Measurements from ENCODE around the gene FMO4. TPM values are rescaled to one million over a fixed set of nuclear protein-coding genes. Genes with fewer than 3 reads are reported as not detected.
"Not testable (repeated sequence)": the region's sequence is repeated elsewhere in the genome, so short reads cannot be mapped to it uniquely, and the experiment has no call there.

The FMO4 gene
- total RNA-seq, 1 experiment from 2014 or later, result 0.56 TPM

GRCh38 chr1:171372418-171373084 is 58.6 kb downstream of the FMO4 start:
- Histone ChIP-seq H3K4me3 (ENCODE audit: low read depth, low read length, poor library complexity, severe bottlenecking) (no peak overlapping the region), H3K27ac (ENCODE audit: low read depth, low read length, poor library complexity, severe bottlenecking) (no peak overlapping the region), H3K27me3 (replicated peaks; ENCODE audit: insufficient read depth, low read depth, low read length, poor library complexity) (no peaks in the 10 kb centered on the region), H3K4me1 (ENCODE audit: insufficient read depth, low read length, poor library complexity, severe bottlenecking) (no peaks in the 10 kb centered on the region), H3K9me3 (ENCODE audit: low read depth, low read length, poor library complexity, severe bottlenecking) (no peaks in the 10 kb centered on the region), H3K36me3 (ENCODE audit: insufficient read depth, low read length, poor library complexity, severe bottlenecking) (no peaks in the 10 kb centered on the region)
- BruUV-seq (replicated peaks), result no TSS peak
- DNase-seq (ENCODE audit: low spot score), result no peak
- POLR2A ChIA-PET (ENCODE audit: low non-redundant PET), result no interaction called here
- intact Hi-C loops (cut with micrococcal nuclease; ENCODE audit: unreplicated experiment), result no loop called here
- TF ChIP-seq CTCF (conservative IDR thresholded peaks at IDR 0.05; ENCODE audit: low read depth, low read length) (no peak), EZH2 (IDR thresholded peaks at IDR 0.05; ENCODE audit: borderline replicate concordance, low read depth, low read length, poor library complexity, severe bottlenecking) (no peak)
- CTCF ChIA-PET, result no interaction called here

DNA sequence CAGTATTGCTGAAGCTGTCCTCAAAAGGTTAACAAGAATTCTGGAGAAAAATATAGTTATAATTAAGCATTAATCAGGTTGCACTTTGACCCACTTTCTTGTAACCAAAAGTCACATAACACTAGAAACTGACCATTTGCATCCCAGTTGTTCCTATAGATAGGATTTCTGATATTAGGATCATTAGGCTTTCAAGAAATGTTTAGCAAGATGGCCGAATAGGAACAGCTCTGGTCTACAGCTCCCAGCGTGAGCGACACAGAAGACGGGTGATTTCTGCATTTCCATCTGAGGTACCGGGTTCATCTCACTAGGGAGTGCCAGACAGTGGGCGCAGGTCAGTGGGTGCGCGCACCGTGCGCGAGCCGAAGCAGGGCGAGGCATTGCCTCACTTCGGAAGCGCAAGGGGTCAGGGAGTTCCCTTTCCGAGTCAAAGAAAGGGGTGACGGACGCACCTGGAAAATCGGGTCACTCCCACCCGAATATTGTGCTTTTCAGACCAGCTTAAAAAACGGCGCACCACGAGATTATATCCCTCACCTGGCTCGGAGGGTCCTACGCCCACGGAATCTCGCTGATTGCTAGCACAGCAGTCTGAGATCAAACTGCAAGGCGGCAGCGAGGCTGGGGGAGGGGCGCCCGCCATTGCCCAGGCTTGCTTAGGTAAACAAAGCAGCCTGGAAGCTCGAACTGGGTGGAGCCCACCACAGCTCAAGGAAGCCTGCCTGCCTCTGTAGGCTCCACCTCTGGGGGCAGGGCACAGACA is 59.6 kb downstream of the FMO4 start:
- POLR2A ChIA-PET (ENCODE audit: low non-redundant PET); H3K4me3 ChIP-seq (ENCODE audit: low read depth, low read length, poor library complexity, severe bottlenecking); H3K4me1 ChIP-seq (ENCODE audit: insufficient read depth, low read length, poor library complexity, severe bottlenecking); intact Hi-C loops (cut with micrococcal nuclease; ENCODE audit: unreplicated experiment); BruUV-seq (replicated peaks); H3K27me3 ChIP-seq (replicated peaks; ENCODE audit: insufficient read depth, low read depth, low read length, poor library complexity); H3K36me3 ChIP-seq (ENCODE audit: insufficient read depth, low read length, poor library complexity, severe bottlenecking); H3K27ac ChIP-seq (ENCODE audit: low read depth, low read length, poor library complexity, severe bottlenecking); DNase-seq (ENCODE audit: low spot score); CTCF ChIA-PET; H3K9me3 ChIP-seq (ENCODE audit: low read depth, low read length, poor library complexity, severe bottlenecking): not testable (repeated sequence)

GRCh38 chr1:171379846-171380245 is 65.9 kb downstream of the FMO4 start:
- no peak for TF ChIP-seq CTCF (conservative IDR thresholded peaks at IDR 0.05; ENCODE audit: low read depth, low read length)
- TF ChIP-seq EZH2 (IDR thresholded peaks at IDR 0.05; ENCODE audit: borderline replicate concordance, low read depth, low read length, poor library complexity, severe bottlenecking), result no peak
- H3K27me3 ChIP-seq (replicated peaks; ENCODE audit: insufficient read depth, low read depth, low read length, poor library complexity), result no peaks in the 10 kb centered on the region
- BruUV-seq (replicated peaks), result no TSS peak
- ChIA-PET POLR2A (ENCODE audit: low non-redundant PET) (no interaction called here), CTCF (no interaction called here)
- H3K27ac ChIP-seq (ENCODE audit: low read depth, low read length, poor library complexity, severe bottlenecking), result no peak overlapping the region
- no peaks in the 10 kb centered on the region for H3K36me3 ChIP-seq (ENCODE audit: insufficient read depth, low read length, poor library complexity, severe bottlenecking)
- H3K4me3 ChIP-seq (ENCODE audit: low read depth, low read length, poor library complexity, severe bottlenecking), result no peak overlapping the region
- H3K9me3 ChIP-seq (ENCODE audit: low read depth, low read length, poor library complexity, severe bottlenecking), result no peaks in the 10 kb centered on the region
- intact Hi-C loops (cut with micrococcal nuclease; ENCODE audit: unreplicated experiment), result no loop called here
- H3K4me1 ChIP-seq (ENCODE audit: insufficient read depth, low read length, poor library complexity, severe bottlenecking), result no peaks in the 10 kb centered on the region
- no peak for DNase-seq (ENCODE audit: low spot score)

GRCh38 chr1:171381866-171382210 is 67.9 kb downstream of the FMO4 start:
- DNase-seq (ENCODE audit: low spot score), result no peak
- H3K4me1 ChIP-seq (ENCODE audit: insufficient read depth, low read length, poor library complexity, severe bottlenecking), result no peaks in the 10 kb centered on the region
- no TSS peak for BruUV-seq (replicated peaks)
- H3K27ac ChIP-seq (ENCODE audit: low read depth, low read length, poor library complexity, severe bottlenecking), result no peak overlapping the region
- H3K27me3 ChIP-seq (replicated peaks; ENCODE audit: insufficient read depth, low read depth, low read length, poor library complexity), result no peaks in the 10 kb centered on the region
- H3K36me3 ChIP-seq (ENCODE audit: insufficient read depth, low read length, poor library complexity, severe bottlenecking), result no peaks in the 10 kb centered on the region
- H3K4me3 ChIP-seq (ENCODE audit: low read depth, low read length, poor library complexity, severe bottlenecking), result no peak overlapping the region
- CTCF ChIA-PET, result no interaction called here
- POLR2A ChIA-PET (ENCODE audit: low non-redundant PET), result no interaction called here
- intact Hi-C loops (cut with micrococcal nuclease; ENCODE audit: unreplicated experiment), result no loop called here
- TF ChIP-seq EZH2 (IDR thresholded peaks at IDR 0.05; ENCODE audit: borderline replicate concordance, low read depth, low read length, poor library complexity, severe bottlenecking) (no peak), CTCF (conservative IDR thresholded peaks at IDR 0.05; ENCODE audit: low read depth, low read length) (no peak)
- no peaks in the 10 kb centered on the region for H3K9me3 ChIP-seq (ENCODE audit: low read depth, low read length, poor library complexity, severe bottlenecking)
